ENCODE measurements around the gene SH3RF3.
A peak's percentile ranks its signal among the peaks of the same experiment; 100 is the strongest.

SH3RF3 gene

DNA sequence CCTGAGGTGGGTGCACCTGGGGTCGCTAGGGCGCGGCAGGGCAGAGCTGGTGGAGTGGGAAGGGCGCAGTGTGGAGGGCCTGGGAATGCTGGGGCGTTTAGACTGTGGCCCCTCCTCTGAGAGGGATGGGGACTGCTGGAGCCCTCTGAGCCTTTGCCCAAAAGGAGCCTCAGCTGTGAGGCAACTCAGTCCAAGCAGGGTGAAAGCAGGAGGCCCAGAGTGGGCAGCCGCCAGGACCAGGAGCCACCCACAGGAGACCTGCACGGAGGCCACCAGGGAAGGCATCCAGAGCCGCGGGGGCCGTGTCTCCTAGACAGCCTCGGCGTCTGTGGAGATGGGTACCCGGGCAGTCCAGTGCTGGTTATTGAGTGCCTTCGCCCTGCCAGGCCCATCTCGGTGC is 369.9 kb downstream of the SH3RF3 start:
- no peak for DNase-seq (ENCODE audit: low read depth, low spot score)

DNA sequence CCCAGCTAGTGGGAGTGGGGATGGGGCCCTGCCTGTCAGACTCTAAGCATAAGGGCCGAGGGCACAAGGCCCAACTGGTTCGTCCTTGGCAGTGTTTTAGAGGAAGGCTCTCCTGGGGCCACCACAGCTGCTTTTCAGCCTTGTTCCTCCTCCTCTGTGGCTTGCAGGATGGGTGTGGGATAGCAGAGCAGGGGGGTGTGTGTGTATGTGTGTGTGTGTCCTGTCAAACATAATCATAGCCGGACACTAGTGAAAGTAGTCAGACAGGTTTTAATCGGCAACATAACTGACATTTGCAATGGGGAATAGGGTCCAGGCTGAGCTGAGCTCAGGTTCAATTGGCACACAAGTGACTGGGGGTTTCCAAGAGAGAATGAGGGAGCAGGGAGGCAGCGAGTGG is 370.6 kb downstream of the SH3RF3 start:
- DNase-seq (ENCODE audit: low read depth, low spot score) = no peak

DNA sequence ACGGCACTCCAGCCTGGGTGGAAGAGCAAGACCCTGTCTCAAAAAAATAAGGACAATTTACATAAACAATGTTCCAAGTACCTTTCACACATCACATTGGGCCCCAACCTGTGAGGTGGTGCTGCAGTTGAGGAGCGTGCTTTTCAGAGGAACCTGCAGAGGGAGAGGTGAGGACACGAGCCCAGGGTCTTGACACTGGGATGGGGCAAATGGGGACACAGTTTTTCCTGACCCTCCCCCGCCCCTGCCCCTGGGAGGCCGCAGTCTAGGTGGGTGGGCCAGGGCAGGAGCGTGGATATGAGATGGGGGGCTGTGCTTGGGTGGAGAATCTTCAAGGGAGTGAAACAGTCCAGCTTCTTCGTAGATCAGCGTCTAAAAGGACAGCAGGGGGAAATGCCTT is 371.9 kb downstream of the SH3RF3 start:
- no peak for DNase-seq (ENCODE audit: low read depth, low spot score)

DNA sequence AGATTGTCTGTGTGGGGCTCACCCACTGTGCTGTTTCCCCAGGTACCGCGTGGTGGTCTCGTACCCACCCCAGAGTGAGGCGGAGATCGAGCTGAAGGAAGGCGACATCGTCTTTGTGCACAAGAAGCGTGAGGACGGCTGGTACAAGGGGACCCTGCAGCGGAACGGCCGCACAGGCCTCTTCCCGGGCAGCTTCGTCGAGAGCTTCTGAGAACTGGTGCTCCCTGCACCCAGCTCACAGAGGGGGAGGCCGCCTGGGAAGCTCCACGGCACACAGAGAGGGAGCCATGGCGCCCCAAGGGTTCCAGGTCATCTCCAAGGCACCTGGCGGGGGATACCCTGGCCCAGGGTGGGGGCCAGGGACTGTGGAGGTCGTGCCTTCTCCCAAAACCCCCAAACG is 372.5 kb downstream of the SH3RF3 start:
- no peak for DNase-seq (ENCODE audit: low read depth, low spot score)

DNA sequence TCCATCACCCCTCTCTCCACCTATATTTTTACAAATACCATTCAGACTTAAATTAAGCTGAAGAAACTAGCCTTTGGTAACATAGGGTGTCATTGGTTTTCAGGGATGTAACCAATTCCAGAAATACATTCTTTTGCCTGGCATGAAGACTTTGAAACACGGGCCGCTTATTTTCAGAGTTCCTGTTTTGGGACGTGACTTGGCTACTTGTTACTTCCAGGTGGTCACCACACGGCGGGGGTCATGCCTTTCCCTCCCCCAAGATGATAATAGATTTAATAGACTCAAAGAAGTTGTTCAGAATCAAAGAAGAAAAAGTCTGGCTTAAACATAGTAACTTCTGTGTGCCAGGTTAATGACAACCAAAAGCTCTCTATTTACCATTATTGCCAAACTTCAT is 374.2 kb downstream of the SH3RF3 start:
- DNase-seq (ENCODE audit: low read depth, low spot score) = no peak

DNA sequence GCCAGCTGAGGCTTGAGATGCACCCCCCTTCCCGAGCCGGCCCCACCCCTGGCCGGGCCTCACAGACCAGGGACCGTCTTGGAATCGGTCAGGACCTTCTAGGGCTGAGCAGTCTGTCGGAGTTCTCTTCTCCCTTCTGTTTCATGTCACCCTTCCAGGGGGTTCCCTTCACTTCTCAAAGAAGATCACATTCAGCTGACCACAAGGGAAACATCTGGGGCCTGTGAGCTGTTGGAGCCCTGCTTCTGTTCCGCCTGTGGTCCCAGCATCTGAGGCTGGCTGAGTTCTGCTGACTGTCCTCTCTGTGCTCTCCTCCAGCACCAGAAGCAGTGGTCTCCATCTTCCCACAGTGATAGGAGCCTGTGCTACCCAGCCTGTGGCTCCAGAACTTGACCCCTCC is 378.2 kb downstream of the SH3RF3 start:
- no peak for DNase-seq (ENCODE audit: low read depth, low spot score)

DNA sequence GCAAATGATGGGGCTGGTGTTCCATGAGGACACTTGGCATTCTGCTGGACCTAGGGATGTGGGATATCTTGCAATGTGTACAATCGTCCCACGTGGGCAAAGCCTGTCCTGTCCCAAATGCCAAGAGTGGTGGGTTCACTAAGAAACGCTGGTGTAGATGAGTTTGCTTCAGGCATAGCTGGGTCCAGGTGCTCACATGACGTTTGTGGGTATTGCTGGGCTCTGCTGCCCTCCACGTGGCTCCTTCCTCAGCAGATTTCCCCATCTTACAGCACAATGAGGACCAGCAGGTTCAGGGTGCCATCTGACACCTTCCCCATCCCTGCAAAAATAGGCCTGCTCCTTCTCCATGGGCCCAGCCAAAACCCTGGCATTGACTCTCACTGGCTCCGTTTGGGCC is 378.8 kb downstream of the SH3RF3 start:
- DNase-seq (ENCODE audit: low read depth, low spot score) = no peak

DNA sequence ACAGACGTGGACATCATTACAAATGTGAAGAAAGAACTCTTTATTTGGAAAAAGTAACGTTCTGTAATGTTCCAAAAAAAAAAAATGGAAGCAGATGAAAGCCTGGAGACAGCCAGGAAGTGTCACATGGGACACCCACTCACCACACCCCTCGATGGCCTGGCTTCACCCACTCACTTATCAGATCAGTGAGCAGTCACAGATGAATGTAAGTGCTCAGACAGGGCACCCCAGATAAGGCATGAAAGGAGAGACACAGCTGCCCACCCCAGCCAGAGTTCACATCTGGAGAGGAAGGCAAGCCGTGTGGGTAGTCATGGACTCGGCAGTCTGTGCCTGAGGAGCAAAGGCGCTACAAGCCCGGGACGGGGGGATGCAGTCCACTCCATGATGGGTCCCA is 379.6 kb downstream of the SH3RF3 start:
- no peak for DNase-seq (ENCODE audit: low read depth, low spot score)

DNA sequence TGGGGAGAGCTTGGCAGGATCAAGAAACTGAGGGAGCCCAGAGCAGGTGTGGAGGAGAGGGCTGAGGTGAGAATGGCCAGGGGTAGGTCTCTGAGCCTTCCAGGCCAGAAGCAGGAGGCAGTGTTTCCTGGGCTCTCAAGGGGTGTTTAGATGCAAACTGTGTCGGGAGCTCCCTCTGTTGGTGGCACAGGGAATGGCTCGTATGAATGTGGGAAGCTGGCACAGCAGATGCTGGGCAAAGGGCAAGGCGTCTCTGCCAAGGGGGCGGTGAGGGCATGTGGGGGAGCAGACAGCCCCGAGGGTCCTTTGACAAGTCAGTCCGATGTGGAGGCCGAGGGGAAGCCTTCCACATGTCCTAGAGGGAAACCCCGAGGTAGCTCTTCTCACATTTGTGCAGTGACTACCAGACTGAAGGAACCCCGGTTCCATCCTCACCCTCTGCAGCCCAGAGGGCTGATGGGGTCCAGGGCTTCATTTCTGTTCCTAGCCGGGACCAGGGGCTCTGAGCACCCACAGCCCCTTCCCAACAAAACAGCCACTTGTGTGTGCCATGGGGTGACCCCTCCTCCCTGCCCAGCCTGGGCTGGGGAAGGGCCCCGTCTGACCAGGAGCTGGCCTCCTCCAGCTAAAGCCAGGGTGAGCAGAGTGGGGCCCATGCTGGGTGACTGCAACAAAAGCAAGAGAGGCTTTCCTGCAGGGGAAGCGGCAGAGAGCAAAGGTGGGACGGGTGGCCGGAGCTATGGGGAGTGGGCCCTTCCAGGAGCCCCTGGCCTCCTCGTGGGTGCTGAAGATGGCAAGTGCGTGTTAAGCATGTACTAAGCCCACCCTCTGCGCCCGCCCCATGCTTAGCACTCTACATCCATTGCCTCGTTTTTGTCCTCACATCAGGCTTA is 381.4 kb downstream of the SH3RF3 start:
- DNase-seq (ENCODE audit: low read depth, low spot score) = peak; percentile 30

DNA sequence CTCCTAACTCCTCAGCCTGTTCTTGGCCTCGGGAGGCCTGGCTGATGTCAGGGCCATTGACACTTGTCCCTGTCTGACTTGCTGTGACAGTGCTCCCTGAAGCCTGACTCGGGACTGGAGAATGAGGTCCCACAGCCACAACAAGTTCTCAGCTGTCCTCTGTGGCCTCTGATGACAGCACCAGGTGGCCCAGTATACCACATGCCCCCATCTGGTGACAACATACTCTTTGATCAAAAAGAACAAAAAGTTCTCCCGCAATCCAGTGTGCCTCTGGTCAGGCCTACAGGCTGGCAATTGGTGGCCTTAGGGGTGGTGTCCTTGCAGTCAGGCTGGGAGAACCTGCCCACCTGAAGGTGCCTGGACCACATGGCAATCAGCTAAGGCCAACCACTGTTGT is 382.2 kb downstream of the SH3RF3 start:
- no peak for DNase-seq (ENCODE audit: low read depth, low spot score)

DNA sequence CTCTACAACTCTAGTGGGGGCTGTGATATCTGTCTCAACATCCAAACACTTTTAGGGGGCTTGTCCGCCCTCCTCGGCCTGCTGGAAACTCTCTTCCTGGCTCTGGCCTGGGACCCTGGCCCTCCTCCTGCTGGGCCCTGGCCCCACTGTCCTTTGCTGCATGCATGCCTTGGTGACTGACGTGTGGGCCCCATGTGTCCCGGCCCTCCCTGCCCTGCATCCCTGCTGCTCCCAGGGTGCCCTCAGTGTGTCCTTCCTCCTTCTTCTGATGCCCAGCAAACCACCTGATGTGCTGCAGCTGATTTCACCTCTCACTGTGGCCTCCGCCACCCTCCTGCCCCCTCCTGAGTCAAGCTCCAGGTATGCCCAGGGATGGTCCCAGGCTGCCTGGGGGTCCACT is 383.1 kb downstream of the SH3RF3 start:
- DNase-seq (ENCODE audit: low read depth, low spot score) = no peak

DNA sequence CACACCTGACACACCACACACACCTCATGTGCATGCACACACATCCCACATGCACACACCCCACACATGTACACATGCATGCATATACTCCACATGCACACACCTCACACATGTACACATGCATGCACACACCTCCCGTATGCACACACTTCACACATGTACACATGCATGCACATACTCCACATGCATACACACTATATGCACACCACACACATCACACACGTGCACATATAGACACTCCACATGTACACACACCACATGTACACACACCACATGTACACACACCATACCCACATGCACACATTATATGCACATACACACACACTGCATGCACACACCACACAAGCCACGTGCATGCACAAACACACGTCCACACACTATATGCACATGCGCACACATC is 384.2 kb downstream of the SH3RF3 start:
- no peak for DNase-seq (ENCODE audit: low read depth, low spot score)

DNA sequence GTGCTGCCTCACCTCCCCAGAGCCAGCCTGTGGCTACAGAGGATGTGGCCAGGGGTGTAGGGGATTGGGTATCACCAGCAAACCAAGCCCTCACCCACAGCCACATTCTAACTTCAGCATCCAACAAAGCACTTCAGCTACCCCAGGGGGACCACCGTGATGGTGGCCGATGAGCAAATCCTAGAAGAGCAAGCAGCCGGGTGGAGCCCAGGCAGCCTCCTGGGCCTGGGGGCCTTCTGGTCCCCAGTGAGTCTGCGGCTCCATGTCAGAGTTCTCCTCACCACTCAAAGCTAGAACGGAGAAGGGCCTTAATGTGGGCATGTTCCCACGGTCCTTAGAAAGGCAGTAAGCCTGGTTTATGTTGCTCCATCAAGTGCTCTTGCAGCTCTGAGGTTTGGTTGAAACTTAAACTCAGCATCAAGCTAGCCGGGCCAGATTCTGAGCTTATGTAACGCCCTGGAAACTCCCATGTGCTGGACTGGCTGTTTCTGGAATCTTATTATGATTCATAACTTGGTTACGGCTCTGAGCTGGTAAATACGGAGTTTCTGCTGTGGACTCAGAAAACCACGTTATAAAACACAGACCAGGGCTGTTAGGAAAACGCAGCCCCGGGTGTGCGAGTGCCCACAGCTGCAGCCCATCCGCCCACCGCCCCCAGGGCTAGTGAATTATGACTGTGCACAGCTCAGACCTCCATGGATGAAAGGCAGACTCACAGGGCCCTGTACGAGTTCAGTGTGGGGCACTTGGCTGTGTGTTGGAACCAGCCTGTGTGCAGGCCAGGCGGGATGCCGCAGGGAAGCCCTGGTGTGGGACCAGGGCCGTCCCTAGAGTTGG is 385.0 kb downstream of the SH3RF3 start:
- DNase-seq (ENCODE audit: low read depth, low spot score) = no peak

DNA sequence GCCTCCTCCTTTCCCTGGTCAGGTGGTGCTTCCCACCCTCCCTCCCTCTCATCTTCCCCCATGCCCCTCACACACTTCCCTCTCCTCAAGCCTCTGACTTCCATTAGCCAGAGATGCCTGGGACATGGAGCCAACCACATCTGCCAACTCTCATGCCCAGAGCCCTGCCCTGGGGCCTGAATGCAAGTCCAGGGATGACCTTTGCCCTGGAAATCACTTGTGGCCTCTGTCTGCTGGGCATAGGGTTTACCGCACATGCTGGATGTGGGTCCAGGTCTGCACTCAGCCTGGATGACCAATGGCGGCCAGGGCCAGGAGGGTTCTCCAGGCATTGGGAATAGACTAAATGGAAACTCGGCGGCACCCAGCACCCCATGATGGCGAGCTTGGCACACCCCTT is 385.9 kb downstream of the SH3RF3 start:
- DNase-seq (ENCODE audit: low read depth, low spot score) = no peak

DNA sequence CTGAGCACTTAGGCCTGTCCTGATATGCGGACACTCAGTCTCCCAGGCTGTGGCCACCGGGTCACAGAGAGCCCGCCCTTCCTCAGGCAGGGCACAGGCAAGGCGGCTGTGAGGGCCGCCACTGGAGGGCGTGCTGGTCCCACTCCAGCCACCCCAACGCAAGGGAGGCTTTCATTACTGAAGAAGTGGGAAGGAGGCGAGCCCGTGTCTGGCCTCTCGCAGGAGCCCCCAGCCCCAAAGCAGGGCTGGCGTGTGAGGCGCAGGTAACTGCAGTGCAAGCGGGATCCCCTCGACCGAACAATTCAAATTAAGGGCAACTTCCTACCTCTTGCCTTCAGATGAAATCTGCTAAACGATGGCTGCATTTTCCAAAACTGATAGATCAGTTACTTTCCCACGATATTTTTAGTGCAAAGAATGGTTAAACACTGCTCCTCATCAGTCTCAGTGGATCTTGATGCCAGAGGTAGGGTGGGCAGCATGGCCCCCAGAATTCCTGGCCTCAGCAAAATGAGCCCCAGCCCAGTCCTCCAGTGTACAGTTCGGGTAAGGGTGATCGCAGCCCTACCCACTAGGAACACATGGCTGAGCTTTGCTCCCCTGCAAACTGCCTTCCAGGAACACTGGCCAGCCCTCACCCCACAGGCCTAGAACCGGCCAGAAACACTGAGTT is 387.6 kb downstream of the SH3RF3 start:
- peak; percentile 57 for DNase-seq (ENCODE audit: low read depth, low spot score)

DNA sequence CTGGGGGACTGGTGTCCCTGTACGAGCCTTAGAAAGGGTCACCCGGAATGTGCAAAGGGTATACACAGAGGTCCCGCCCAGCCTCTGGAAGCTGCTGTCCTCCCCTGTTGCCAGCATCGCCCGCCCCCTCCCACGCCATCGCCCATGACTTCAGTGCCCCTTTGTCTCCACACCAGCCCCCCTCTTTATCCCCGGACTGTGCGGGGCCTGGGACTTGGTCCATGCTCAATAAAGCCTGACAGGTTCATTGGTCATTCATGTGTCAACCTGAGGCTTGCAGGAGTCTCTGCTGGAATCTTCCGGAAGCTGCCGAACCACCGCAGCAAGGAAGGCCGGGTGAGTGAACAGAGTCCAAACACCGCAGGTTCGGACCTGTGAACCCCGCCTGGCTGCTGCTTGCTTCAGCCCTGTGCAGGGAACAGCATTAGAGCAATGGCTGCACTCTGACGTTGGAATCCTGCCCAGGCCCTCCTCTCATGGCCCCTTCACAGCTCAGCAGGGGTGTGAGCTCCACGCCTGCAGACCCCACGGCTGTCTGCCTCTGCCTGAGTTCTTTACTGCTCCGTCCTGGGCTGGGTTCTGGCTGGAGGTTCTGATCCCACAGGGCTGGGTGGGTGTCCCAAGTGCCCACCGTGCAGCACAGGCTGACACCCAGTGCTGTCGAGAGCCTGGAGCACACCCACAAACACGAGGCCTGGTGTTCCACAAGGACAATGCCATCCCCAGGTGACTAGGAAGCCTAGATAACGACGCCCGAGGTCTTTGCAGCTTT is 388.3 kb downstream of the SH3RF3 start:
- DNase-seq (ENCODE audit: low read depth, low spot score) = no peak

DNA sequence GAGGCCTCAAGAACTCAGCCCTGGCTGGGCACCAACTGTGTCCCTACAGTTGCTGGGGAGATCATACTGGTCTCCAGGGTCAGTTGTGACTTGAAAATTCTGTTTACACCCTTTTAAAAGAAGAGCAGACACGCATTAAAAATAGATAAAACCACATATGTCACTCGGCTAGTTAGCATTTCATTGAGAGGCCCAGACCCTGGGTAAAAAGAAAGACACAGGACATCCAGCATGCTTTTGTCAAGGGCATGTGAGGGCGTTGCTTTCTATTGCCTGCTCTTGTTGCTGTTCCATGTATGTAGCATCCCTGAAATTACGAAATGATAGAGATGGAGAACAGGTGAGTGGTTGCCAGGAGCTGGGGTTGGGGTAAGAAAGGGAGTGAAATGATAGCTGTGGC is 390.5 kb downstream of the SH3RF3 start:
- no peak for DNase-seq (ENCODE audit: low read depth, low spot score)

DNA sequence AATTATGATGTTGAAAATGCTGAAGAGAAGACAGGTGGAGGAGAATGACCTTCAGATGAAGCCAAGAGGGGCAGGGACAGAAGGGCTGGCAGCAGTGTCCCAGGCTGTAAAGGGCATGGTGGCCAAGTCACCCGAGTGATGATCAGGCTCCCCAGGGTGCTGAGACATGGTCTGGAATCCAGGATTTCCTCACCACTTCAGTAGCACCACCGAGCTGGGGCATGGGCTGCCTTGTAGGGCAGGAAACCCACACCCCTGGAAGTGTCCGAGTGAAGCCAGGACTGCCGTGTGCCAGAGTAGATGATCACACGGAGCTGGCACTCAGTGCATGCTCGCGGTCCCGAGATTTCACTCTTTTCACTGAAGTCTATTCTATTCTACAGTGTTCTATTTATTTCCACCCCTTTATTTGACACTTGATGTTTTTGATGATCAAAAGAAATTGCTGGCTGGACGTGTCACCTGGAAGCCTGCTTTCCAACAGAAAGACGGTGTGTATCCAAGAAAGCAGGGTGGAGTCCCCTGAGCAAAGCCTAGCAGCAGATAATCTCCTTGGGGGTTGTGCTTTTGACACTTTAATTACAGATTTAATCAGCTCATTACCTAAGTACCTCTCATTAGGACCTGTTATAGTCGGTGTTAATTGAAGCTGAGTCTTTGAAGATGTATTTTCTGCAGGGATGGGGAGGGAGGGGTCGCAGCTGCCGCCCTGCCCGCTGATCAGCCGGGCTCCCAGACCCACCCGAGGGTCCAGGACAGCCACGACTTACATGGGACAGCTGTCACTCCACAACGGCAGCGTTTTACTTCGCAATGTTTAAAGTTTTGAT is 392.4 kb downstream of the SH3RF3 start:
- DNase-seq (ENCODE audit: low read depth, low spot score) = no peak

DNA sequence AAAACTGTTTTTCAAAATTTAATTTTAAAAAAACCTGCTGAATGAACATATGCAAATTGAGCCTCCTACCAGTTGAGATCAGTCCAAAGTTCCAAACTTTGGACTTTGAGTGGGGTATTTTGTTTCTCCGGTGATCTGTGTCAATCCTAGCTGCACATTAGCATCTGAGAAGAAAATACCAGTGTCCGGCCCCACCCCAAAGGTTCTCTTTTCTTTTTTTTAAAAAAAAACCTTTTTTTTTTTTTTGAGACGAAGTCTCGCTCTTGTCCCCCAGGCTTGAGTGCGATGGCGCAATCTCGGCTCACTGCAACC is 393.0 kb downstream of the SH3RF3 start:
- no peak for DNase-seq (ENCODE audit: low read depth, low spot score)

DNA sequence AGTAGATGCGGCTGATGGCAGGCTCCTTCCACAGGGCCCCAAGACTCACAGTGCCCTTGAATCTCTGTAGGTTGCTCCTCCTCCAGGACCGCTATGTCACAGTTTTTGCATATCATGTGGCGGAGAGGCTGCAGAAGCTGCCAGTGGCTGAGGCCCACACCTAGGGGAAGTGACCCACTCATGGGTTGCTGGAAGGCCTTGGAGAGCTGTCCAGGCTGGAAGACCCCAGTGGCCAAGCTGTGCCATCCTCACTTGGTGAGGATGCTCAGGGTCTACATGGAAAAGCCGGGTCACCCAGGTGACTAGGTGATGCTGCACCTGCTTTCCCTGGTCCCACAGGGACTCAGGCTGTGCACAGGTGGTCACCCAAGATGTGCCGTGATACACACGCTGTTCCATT is 394.1 kb downstream of the SH3RF3 start:
- DNase-seq (ENCODE audit: low read depth, low spot score) = no peak
